Measurements from ENCODE around the gene TTLL12.

The TTLL12 gene

GRCh38 chr22:43171019-43171491 lies 15.9 kb downstream of the TTLL12 start:
- DNase-seq, result no peak

DNA sequence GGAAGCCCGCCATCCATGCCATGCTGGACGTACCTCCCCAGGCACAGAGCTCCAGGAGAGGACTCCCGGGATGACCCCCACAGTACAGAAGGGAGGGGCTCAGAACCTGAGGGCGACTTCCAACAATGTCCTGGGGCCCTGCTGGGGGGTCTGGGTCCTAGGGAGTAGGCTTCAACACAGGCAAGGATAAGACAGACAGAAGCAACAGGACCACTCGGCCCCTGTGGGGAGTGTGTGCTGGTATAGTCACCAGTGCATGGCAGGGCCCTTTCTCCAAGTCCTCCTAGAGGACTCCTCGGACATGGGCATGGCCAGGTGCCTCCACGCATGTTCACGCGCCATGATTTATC lies 16.8 kb downstream of the TTLL12 start:
- DNase-seq, result no peak

DNA sequence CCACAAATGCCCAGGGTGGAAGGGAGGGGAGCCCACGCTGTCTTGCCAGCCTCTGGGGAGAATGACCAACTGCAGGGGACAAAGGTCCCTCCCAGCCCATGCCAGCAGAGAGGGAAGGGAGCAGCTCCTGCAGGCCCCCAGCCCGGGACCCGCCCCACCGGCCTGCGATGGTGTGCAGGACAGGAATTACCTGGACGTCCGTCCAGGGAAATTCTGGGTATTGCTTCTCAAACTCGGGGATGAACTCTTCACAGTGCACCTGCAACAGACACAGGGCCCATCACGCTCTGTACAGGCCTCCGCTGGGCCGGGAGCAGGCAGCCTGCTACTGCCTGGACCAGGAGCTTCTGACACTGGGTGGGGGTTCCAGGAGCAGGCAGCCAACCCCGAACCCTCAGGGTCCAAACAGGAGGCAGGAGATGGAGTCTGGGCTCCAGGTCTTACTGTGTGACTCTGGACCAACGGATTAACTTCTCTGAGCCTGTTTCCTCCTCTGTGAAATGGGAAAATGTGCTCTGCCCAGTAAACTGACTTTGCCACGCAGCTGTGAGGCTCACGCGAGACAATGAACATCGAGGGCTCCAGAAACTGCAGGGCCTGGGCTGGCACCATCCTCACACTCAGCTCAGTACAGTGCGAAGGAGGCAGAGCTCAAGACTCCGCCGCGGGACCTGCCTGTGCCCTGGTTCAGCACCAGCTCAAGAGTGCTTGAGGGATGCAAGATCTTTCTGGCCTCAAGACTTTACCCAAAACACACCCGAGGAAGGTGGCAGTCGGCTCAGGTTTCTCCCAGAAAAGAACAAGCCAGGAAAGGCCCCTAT lies 17.4 kb downstream of the TTLL12 start:
- no peak for DNase-seq

- no peak for DNase-seq
Measured at GRCh38 chr22:43168471-43169309, 18.2 kb downstream of the TTLL12 start.

- DNase-seq, result no peak
Measured at GRCh38 chr22:43167001-43167589, 19.8 kb downstream of the TTLL12 start.

- DNase-seq, result no peak
Measured at GRCh38 chr22:43166132-43166930, 20.6 kb downstream of the TTLL12 start.

DNA sequence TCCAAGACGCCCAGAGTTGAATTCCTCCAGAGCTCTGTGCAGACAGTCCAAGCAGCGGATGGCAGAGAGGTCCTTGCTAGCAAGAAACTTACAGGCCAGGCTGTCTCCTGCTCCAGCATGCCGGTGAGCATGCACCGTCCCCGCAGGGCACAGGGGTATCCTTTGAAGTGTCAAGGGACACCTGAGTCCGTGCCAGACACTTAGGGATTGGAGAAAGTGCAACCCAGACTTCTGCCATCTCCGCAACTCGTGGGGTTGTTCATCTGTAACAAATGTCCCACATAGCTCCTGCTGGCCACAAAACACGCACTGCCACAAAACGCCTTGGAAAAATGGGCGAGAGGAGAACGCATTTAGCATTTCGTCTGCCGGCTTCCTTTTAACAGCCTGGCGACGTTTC lies 22.3 kb downstream of the TTLL12 start:
- no peak for DNase-seq

GRCh38 chr22:43163241-43163795 lies 23.6 kb downstream of the TTLL12 start:
- no peak for DNase-seq

DNA sequence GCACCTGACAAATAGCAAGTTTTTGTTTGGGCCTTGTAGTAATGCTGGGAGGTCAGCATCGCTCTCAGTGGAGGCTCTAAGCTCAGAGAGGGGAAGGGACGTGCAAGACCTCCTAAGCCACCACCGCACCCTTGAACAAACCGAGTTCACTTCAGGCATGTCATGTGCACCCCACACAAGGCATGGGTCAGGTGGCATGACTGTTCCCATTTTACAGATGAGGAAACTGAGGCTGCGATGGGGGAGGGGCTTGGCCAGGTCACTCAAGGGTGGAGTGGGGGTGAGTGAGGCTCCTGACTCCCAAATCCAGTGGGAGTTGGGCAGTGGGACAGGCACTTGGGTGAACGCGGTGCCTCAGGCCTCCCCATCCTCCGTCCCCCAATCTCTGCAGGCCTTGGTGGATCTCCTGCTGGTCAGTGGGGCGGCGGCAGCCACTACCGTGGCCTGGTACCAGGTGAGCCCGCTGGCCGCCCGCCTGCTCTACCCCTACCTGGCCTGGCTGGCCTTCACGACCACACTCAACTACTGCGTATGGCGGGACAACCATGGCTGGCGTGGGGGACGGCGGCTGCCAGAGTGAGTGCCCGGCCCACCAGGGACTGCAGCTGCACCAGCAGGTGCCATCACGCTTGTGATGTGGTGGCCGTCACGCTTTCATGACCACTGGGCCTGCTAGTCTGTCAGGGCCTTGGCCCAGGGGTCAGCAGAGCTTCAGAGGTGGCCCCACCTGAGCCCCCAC lies 24.4 kb downstream of the TTLL12 start:
- no peak for DNase-seq

GRCh38 chr22:43160497-43161126 lies 26.3 kb downstream of the TTLL12 start:
- DNase-seq, result no peak

DNA sequence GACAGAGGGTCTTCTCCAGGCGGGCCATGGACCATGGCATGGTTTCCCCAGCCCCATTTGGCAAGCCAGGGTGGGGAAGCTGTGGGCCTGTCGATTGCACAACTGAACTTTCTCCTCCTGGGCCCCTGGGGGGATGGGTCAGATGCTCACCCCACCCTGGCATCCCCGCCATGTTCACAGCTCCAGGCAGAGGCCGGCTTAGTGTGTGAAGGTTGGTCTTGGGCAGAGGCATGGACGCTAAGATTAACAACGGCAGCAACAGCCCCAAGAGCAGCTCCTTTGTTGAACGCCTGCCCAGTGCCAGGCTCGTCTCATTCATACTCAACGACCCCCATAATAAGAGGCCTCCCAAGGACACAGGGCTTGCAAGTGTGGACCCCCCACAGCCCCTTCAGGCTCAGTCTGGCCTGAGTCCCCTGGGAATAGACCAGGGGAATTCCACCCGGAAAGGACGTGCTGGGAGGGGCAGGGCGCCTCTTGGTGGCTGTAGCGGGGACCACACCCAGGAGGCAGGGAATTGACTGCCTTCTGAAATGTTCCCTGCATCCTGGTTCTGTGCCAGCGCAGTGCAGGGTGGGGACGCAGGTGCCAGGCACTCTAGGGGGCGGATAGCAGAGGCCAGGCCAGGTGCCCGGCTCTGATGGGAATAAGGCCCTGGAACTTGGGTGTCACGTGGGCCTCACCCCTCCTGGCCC lies 27.3 kb downstream of the TTLL12 start:
- DNase-seq, result no peak

DNA sequence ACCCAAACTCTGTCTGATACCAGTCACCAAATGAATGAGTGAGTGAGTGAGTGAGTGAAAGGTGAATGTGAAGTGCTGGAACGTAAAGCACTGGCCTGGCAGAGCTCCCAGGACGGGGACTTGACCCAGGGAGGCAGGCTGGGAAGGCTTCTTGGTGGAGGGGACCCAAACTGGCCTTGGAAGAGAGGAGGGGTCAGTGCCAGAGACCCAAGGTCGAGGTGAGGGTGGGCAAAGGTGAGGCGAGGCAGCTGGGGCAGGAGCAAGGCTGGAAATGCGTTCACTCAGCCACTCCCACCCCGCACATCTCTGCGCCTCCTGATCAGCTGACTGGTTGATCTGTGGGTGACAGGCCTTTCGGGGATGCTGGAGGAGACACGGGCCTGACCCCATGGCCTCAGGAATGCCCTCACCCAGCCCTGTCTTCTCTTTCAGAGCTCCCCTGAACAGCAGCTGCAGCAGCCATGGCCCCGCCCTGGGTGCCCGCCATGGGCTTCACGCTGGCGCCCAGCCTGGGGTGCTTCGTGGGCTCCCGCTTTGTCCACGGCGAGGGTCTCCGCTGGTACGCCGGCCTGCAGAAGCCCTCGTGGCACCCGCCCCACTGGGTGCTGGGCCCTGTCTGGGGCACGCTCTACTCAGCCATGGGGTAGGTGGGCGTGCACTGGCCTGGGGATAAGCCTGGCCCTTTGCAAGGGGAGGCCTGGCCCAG lies 28.0 kb downstream of the TTLL12 start:
- no peak for DNase-seq

GRCh38 chr22:43157874-43158546 lies 28.9 kb downstream of the TTLL12 start:
- DNase-seq, result no peak

- no peak for DNase-seq
Measured at GRCh38 chr22:43156413-43156812, 30.5 kb downstream of the TTLL12 start.

GRCh38 chr22:43155789-43156188 lies 31.1 kb downstream of the TTLL12 start:
- DNase-seq, result no peak

GRCh38 chr22:43154887-43155536 lies 31.9 kb downstream of the TTLL12 start:
- DNase-seq, result no peak

- no peak for DNase-seq
Measured at GRCh38 chr22:43153899-43154298, 33.0 kb downstream of the TTLL12 start.

DNA sequence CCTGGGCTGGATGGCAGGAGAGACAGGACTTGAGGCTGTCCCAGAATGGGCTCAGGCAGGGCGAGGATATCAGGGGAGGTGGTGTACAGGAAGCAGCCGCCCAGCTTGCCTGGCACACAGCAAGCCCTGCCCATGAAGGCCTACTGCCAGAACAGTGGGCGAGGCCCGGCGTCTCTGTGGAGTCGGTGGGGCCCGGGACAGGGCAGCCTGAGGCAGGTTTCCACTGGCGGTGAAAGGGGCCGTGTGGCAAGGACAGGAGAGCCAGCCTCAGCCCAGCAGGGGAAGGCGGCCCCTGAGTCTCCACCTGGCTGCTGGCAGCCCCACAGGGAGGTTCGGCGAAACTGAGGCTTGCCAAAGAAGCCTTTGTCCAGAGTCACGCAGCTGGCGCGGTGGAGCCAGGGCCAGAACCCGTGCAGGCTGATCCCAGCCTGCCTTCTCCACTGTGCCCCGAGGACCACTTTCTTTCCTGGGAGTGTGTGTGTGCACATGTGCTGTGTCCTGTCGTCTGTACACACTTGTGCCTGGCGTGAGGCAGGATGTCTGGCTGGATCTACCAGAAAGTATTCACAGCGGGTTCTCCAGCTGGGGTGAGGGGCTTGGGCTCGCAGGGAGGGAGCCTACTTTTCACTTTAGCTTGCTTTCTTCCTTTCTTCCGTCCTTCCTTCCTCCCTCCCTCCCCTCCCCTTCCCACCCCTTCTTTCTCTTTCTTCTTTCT lies 34.4 kb downstream of the TTLL12 start:
- no peak for DNase-seq
